GM20431 (cell line): ENCODE measurements around the gene PDIA5.
"Not testable (repeated sequence)": the region's sequence is repeated elsewhere in the genome, so short reads cannot be mapped to it uniquely, and the experiment has no call there.

Source experiments
- in situ Hi-C: fragments of 300-500 bp; cut with MseI, MboI; formaldehyde crosslinking; loops from one replicate; pipeline ENCODE4 v1.15.0; 2020; ENCODE audit warnings: low sequenced_read_pairs; ENCODE audit not compliant: unreplicated experiment

PDIA5 gene

GRCh38 chr3:123138839-123139444 lies 72.1 kb downstream of the PDIA5 start:
- in situ Hi-C loops: no loop called here

- in situ Hi-C loops: no loop called here
Observed at GRCh38 chr3:123139522-123139921, 72.7 kb downstream of the PDIA5 start.

- in situ Hi-C loops: no loop called here
Observed at GRCh38 chr3:123140550-123140949, 73.7 kb downstream of the PDIA5 start.

GRCh38 chr3:123141276-123141675 lies 74.5 kb downstream of the PDIA5 start:
- in situ Hi-C loops: no loop called here

- in situ Hi-C loops: no loop called here
Observed at GRCh38 chr3:123143669-123144411, 77.0 kb downstream of the PDIA5 start.

GRCh38 chr3:123147754-123148535 lies 81.1 kb downstream of the PDIA5 start:
- in situ Hi-C loops: no loop called here

GRCh38 chr3:123148772-123149171 lies 81.9 kb downstream of the PDIA5 start:
- in situ Hi-C loops: no loop called here

GRCh38 chr3:123149525-123149924 lies 82.7 kb downstream of the PDIA5 start:
- in situ Hi-C loops: no loop called here

- in situ Hi-C loops: no loop called here
Observed at GRCh38 chr3:123150449-123151215, 83.8 kb downstream of the PDIA5 start.

GRCh38 chr3:123151251-123151705 lies 84.5 kb downstream of the PDIA5 start:
- in situ Hi-C loops: no loop called here

GRCh38 chr3:123151853-123152420 lies 85.1 kb downstream of the PDIA5 start:
- in situ Hi-C loops: not testable (repeated sequence)

- in situ Hi-C loops: no loop called here
Observed at GRCh38 chr3:123152687-123153086, 85.9 kb downstream of the PDIA5 start.

GRCh38 chr3:123153125-123154019 lies 86.5 kb downstream of the PDIA5 start:
- in situ Hi-C loops: no loop called here

GRCh38 chr3:123154020-123154985 lies 87.5 kb downstream of the PDIA5 start:
- in situ Hi-C loops: no loop called here

- in situ Hi-C loops: no loop called here
Observed at GRCh38 chr3:123155471-123156011, 88.7 kb downstream of the PDIA5 start.

- in situ Hi-C loops: no loop called here
Observed at GRCh38 chr3:123156276-123156995, 89.6 kb downstream of the PDIA5 start.

GRCh38 chr3:123157209-123157597 lies 90.4 kb downstream of the PDIA5 start:
- in situ Hi-C loops: no loop called here
